GM12875 (cell line): ENCODE measurements around the gene AP2B1.

Experiments used
- H3K4me3 ChIP-seq: one replicate; pipeline ENCODE4 v1.5.1; 2011; ENCODE audit warnings: low read depth, low read length, control low read depth
- TF ChIP-seq, protein P1 (sequence below): IDR thresholded peaks from 2 replicates; pipeline ENCODE4 v1.5.1; 2011; ENCODE audit warnings: low read depth, mild to moderate bottlenecking, control low read depth, inconsistent platforms, low read length, moderate library complexity, borderline replicate concordance; ENCODE audit not compliant: insufficient read depth

The AP2B1 gene

DNA sequence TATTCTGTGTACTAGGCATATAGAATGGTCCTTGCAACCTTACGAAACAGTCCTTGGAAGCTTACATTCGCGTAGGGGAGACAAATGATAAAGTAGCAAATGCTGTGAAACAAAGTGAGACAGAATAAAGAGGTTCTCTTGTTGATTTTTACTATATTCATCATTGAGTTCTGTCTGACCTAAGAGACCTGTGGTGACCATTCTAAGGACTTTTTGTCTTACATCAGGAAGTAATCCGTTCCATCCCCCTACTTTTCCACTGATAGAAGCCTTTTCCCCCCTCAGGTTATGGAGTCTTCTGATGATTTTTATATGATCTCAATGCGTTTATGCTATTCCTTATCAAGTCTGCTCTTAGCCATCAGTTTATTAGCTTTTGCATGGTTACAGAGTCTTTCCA, 77.6 kb downstream of the AP2B1 start:
- TF ChIP-seq, protein P1, sequence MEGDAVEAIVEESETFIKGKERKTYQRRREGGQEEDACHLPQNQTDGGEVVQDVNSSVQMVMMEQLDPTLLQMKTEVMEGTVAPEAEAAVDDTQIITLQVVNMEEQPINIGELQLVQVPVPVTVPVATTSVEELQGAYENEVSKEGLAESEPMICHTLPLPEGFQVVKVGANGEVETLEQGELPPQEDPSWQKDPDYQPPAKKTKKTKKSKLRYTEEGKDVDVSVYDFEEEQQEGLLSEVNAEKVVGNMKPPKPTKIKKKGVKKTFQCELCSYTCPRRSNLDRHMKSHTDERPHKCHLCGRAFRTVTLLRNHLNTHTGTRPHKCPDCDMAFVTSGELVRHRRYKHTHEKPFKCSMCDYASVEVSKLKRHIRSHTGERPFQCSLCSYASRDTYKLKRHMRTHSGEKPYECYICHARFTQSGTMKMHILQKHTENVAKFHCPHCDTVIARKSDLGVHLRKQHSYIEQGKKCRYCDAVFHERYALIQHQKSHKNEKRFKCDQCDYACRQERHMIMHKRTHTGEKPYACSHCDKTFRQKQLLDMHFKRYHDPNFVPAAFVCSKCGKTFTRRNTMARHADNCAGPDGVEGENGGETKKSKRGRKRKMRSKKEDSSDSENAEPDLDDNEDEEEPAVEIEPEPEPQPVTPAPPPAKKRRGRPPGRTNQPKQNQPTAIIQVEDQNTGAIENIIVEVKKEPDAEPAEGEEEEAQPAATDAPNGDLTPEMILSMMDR: no peak
- no peak overlapping the region for H3K4me3 ChIP-seq

DNA sequence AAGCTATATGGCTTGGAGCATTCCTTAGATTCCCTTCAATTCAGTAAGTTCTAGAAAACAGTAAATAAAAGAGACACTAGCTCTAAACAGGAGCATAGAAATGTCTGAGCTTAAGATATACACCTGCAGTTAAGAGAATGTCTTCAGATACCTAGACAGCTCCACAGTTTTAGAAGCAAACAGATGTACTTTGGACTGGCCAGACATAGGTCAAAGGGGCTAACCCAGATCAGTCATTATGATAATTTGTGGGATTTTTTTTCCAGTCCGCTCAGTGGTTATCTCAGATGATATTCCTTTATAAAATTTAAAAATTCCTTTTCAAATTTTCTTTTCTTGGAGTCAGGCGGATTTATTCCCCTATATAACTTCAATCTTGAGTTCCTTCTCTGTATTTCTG, 78.5 kb downstream of the AP2B1 start:
- no peak overlapping the region for H3K4me3 ChIP-seq
- TF ChIP-seq, protein P1: no peak

DNA sequence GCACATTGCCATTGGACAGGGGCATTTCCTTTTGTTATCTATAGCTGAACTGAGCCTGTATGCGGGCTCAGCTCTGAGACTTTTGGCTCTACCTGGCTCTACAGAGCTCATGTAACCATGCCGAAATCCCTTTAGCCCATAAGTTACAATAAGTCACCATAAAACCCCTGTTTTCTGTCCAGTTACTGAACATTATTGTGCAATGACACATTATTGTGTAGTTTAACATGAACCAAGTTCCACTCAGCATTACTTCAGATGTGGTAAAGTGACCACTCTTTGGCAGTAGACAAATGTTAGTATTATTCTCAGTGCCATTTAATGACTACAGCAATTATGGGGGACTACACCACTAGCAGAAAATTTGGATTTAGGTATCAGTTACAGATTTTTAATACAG, 78.9 kb downstream of the AP2B1 start:
- TF ChIP-seq, protein P1: no peak
- no peak overlapping the region for H3K4me3 ChIP-seq

DNA sequence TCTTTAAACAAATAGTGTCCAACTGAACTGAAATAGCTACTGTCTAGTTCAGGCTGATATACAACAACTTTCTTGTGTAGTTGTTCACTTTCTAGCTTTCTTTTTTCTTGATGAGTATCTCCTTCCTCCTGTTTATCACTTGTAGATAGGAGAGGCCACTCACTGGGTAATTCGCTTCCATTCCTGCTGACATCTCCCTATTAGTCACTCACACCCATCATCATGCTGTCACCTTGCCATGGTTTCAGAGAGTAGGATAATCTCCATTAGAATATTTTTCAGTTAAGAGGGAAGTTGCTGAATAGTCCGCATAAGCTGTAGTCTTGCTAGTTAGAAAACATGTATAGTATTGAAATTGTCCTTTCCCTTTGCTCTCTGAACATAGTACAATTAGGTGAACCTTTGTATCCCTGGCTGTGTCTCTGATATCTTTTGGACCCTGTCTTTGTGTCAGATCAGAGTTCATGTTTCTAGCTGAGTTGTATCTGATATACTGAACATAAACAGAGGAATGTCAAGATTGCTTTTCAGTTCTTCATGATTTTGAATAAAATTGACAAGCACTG, 79.9 kb downstream of the AP2B1 start:
- TF ChIP-seq, protein P1: no peak
- no peak overlapping the region for H3K4me3 ChIP-seq

DNA sequence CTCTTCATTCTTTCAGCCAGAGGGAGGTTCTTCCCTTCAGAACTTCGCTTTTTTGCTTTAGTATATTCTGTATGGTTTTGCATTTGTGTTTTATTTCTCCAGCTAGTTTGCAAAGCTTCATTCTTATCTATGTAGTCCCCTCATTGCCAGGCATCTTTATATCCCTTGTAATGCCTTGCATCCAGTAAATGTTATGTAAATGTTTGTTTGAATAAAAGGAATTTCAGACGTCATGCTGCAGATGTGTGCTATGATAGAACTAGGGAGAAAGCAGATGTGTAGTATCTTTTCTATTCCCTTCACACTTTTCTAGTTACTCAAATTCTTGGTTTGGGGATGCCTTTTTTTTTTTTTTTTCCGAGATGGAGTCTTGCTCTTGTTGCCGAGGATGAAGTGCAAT, 81.7 kb downstream of the AP2B1 start:
- TF ChIP-seq, protein P1: no peak

DNA sequence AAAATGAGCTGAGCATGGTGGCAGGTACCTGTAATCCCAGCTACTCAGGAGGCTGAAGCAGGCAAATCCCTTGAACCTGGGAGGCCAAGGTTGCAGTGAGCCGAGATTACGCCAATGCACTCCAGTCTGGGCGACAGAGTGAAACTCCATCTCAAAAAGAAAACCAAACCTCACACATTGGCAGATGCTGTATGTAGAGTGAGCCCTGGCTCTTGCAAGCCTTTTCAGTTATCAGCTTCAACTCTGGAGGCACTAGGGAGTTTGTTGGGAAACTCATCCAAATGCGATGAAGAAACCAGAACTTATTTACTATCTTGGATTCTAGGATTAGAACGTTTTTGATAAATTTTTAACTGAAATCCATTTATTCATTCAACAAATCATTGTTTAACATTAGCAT, 87.4 kb downstream of the AP2B1 start:
- no peak overlapping the region for H3K4me3 ChIP-seq
- TF ChIP-seq, protein P1: no peak

More for the DNA sequence above, 81.7 kb downstream of the AP2B1 start:
- no peak overlapping the region for H3K4me3 ChIP-seq

DNA sequence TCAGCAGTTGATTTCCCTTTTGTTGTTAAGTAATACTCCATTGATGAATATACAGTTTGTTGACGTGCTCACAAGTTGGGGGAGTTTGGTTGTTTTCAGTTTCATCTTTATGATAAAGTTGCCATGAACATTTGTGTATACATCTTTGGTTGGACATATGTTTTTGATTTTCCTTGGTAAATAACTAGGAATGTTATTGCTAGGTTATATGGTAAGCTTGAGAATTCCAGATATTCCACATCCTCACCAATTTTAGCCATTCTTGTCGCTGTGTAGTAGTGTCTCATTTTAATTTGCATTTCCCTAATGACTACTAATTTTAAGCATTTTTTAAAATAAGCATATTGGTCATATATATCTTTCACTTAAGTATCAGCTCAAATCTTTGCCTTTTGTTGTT, 89.3 kb downstream of the AP2B1 start:
- TF ChIP-seq, protein P1: no peak

More for the DNA sequence above, 89.3 kb downstream of the AP2B1 start:
- H3K4me3 ChIP-seq: no peak overlapping the region
